GM21723 (cell line): ENCODE results near the gene SMTNL1.
A peak's percentile ranks its signal among the peaks of the same experiment; 100 is the strongest.
"Not testable (repeated sequence)": the region's sequence is repeated elsewhere in the genome, so short reads cannot be mapped to it uniquely, and the experiment has no call there.

Experiments
- ATAC-seq: cut with Tn5 transposase; IDR thresholded peaks from one replicate; pipeline ENCODE4 v1.9.1; 2021; ENCODE audit warnings: mild to moderate bottlenecking, moderate library complexity; ENCODE audit not compliant: unreplicated experiment

The SMTNL1 gene

GRCh38 chr11:57508341-57509170, 28.8 kb upstream of the SMTNL1 start:
- no peak for ATAC-seq

DNA sequence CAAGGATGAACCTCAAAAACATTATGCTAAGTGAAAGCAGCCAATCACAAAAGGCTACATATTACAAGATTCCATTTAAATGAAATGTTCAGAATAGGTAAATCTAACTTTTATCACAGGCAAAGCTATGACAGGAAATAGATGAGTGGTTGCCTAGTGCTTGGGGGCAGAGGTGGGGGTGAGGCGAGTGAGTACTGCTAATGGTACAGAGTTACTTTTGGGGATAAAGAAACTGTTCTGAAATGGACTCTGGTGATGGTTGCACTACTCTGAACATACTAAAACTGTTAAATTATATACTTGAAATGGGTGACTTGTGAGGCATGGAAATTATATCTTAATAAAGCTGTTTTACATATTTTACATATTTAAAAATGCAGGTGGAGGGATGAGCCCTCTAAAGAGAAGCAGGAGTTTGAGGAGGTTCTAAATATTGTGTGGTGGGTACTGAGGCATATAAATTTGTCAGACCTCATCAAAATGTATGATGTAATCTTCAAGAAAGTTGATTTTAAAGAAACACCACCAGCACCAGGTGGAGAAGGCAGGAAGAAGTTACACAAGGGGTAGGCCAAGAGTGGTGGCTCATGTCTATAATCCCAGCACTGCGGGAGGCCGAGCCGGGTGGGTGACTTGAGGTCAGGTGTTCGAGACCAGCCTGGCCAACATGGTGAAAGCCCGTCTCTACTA, 25.5 kb upstream of the SMTNL1 start:
- no peak for ATAC-seq

GRCh38 chr11:57512646-57513451, 24.5 kb upstream of the SMTNL1 start:
- ATAC-seq: no peak

DNA sequence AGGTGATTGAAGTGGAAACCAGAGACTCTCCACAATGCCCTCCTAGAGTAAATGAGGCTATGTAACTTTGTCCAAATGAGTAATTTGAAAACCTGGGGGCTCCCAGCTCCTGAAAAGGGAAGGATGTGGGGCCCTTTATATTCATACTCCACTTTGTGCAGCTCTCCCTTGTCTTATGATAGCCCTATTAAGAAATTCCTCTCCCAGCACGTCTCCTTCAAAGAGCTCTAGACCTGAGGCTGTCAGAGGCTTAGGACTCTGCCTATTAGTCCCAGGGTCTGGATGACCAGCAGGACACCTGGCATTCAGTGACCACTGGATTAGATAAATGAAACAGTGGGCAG, 24.0 kb upstream of the SMTNL1 start:
- no peak for ATAC-seq

DNA sequence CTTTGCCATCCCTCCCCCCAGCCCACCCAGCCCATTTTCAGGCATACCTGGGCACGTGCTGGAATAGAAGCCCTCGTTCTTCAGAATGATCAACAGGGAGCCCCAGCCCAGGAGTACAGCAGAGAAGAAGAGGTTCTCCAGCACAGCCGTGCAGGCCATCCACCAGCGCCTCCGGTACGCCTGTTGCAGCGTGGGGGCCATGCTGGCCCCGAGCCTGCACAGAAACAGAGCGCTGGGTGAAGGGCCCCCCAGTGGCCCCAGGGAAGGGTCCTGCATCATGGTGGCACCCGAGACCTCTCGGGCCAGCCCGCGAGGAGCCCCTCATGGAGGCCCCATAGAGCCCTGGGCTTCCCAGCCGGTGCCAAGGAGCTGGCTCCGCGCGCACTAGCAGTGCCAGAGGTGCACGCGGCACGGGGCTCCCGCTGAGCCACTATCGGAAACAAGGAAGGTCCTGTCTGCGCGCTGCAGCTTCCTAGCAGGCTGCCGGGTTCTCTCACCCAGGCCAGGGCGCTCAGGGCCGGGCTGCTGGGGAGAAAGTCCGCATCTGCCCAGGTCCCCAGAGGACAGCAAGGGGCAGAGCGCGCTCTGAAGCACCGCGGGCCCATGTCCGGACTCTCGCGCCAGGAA, 23.4 kb upstream of the SMTNL1 start:
- peak; percentile 37 for ATAC-seq

DNA sequence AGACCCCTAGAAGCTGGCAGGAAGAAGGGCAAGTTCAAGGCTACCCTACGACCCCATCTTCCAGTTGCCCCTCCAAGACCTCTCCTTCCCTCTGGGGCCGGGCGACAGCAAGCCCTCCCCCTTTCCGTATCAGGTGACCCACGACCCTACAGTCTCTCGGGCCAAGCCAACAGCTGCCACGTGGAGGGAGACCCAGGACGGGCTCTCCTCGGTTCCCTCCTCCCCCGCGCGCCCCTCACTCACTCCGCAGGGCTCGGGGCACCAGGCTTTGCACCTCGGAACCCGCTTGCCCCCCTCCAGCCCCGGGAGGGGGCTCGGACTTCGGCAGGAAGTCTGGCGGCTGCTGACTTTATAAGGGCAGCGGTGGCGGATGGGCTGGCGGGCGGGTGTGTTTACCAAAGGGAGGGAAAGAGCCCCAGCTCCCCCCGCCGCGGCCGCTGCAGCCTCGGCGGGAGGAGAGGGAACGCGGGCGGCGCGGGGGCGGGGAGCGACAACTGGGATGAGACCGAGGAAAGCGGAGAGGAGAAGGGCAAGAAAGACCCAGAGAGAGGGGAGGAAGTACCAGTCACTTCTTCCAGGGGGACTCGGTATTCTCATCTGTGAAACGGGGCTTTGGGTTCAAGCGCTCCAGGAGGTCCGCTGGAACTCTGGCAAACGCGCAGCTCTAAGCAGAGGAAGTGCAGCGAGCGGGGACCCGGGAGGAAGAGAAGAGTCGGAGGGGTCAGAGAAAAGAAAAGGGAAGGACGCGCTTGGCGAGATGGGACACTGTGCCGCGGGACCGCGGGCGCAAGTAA, 22.7 kb upstream of the SMTNL1 start:
- ATAC-seq: peak; percentile 49

GRCh38 chr11:57515332-57516060, 21.9 kb upstream of the SMTNL1 start, which contains the start of gene SLC43A1:
SLC43A1 (minus strand) TSS chr11:57515702; CDS start chr11:57514111, 1,591 bp downstream.
- ATAC-seq: peak; percentile 53

DNA sequence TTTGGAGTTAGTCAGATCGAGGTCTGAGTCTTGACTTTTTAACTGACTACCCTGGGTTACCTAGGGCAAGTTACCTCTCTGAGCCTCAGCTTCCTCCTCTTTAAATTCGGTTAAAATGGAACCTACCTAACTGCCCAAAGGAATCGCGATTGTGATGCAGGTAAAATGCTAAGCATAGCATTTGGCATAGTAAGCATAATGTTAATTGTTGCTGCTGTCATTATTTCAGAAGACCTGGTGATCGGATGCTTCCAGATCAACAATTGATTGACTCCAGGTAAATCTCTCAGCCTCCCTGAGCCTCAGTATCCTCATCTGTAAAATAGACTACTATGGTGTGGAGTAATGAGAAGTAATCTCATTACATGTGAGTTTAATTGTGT, 21.3 kb upstream of the SMTNL1 start:
- ATAC-seq: peak; percentile 2

DNA sequence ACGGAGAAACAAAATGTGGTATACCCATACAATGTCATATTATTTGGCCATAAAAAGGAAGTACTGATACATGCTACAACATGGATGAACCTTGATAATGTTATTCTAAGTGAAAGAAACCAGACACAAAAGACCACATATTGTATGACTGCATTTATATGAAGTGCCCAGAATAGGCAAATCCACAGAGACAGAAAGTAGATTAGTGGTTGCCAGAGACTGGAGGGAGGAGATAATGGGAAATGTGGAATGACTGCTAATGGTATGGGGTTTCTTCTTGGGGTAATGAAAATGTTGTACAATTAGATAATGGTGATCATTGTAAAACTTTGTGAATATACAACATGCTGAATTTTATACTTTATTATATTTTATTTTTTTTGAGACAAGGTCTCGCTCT, 16.3 kb upstream of the SMTNL1 start:
- no peak for ATAC-seq

DNA sequence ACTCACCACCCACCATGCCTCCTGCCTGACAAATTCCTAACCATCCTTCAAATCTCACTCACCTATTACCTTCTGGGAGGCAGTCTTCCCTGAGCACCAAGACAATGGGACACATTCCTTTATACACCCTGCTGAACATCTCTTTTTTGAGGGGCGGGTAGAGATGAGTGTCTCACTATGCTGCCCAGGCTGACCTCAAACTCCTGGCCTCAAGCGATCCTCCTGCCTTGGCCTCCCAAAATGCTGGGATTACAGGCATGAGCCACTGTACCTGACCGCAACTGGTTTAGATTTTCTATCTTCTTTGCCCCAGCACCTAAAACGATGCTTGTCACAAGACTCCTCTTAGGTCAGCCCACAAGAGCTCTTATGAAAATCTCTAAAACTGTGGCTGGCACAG, 14.0 kb upstream of the SMTNL1 start:
- no peak for ATAC-seq

DNA sequence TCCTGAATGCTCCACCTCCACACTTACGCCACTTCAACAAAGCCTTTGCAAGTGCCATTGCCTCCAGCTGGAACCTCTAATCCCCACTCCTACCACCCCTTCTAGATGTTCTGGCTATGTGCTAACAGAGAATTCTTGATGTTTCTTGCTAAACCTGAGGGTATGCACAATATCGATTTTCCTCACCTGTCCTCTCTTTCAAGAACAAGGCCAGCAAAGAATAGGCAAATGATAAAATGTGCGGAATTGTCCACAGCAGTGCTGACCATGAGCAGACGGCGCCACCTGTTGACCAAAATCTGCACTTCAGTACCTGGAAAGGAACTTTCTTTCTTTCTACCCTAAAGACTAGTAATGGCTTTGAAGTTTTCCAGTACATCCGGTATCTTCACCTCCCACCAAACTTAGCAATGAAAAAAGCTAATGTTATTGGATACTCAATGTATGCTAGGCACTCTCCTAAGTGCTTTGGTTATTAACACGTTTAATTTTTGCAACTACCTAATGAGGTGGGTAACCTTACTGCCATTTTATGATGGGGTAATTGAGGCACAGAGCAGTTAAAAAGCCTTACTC, 10.3 kb upstream of the SMTNL1 start:
- peak; percentile 21 for ATAC-seq

GRCh38 chr11:57529012-57529411, 8.4 kb upstream of the SMTNL1 start:
- ATAC-seq: no peak

- no peak for ATAC-seq
These were observed 7.2 kb upstream of the SMTNL1 start for GRCh38 chr11:57530215-57530595.

DNA sequence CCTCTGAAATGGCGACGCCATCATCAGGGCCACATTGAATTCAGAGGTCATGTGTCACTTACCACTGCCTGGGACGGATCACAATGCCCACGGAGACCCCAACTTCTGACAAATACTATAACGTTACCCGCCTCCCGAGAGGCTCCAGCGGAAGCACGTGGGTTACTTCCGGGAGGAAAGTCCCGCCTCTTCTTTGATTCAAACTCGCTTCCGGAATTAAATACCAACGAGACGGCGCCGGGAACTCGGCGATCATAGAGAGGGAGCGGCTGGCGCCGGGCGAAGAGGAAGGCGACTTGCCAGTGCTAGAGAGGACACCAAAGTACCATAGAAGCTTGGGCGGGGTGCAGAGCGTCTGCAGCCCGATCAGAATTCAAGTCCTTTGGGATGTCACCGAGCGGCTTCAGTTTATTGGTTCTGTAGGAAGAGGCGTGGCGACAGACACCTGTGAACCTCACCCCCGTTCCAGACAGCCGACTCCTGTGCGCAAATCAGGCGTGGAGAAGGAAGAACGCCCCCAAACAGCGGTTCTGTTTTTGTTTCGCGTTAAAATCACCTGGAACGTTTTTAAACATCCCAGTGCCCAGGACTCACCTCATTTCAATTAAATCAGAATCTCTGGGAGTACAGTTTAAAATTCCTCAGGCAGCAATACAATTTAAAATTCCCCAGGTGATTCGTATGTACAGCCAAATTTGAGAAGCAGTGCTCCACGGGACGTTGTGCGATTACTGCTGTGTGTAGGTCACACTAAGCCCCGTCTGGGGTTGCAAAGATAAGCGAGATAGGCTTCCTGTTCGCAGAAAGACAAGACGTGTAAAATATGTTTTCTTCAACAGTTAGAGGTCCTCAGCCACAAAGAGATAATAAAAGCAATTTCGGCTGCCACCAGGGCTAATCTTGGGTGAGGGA, 6.5 kb upstream of the SMTNL1 start, which contains the start of gene TIMM10:
TSS of gene TIMM10 (minus strand) at position 159 of the 912 bp plus-strand sequence. CDS start 565 bp downstream, outside the sequence.
- peak; percentile 98 for ATAC-seq

DNA sequence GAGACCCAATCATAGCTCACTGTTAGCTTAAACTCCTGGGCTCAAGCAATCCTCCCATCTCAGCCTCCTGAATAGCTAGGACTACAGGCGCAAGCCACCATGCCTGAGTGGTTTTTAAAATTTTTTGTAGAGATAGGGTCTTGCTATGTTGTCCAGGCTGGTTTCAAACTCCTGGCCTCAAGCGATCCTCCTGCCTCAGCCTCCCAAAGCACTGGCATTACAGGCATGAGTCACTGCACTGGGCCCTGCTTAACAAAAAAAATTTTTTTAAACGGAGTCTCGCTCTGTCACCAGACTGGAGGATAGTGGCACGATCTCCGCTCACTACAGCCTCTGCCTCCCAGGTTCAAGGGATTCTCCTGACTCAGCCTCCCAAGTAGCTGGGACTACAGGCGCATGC, 2.9 kb upstream of the SMTNL1 start:
- not testable (repeated sequence) for ATAC-seq

DNA sequence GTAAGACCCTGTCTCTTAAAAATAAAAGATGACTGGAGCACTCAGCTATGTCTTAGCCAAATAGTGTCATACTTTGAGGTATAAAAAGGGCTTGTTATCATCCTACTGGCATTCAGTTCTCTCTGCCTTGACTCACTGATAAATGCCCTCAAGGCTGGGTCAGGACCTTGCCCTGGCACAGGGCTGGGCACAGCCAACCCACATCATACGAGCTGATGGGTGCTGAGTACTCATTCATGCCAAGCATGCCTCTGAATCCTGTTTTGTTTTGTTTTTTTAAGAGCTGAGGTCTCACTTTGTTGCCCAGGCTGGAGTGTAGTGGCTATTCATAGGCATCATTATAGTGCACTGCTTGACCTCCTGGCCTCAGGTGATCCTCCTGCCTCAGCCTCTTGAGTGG, 1.9 kb downstream of the SMTNL1 start:
- ATAC-seq: no peak

GRCh38 chr11:57541169-57541568, 3.8 kb downstream of the SMTNL1 start:
- no peak for ATAC-seq

- ATAC-seq: no peak
These were observed 5.2 kb downstream of the SMTNL1 start for GRCh38 chr11:57542582-57542981.
